NCI-H2081 (cell line): Measurements from ENCODE around the gene ALPP.
"Not testable (repeated sequence)": the region's sequence is repeated elsewhere in the genome, so short reads cannot be mapped to it uniquely, and the experiment has no call there.

Experiments
- DNase-seq, 2 experiments: peaks; one replicate each; lab custom pipeline; 2025; lab: John Stamatoyannopoulos, UW

Gene ALPP

DNA sequence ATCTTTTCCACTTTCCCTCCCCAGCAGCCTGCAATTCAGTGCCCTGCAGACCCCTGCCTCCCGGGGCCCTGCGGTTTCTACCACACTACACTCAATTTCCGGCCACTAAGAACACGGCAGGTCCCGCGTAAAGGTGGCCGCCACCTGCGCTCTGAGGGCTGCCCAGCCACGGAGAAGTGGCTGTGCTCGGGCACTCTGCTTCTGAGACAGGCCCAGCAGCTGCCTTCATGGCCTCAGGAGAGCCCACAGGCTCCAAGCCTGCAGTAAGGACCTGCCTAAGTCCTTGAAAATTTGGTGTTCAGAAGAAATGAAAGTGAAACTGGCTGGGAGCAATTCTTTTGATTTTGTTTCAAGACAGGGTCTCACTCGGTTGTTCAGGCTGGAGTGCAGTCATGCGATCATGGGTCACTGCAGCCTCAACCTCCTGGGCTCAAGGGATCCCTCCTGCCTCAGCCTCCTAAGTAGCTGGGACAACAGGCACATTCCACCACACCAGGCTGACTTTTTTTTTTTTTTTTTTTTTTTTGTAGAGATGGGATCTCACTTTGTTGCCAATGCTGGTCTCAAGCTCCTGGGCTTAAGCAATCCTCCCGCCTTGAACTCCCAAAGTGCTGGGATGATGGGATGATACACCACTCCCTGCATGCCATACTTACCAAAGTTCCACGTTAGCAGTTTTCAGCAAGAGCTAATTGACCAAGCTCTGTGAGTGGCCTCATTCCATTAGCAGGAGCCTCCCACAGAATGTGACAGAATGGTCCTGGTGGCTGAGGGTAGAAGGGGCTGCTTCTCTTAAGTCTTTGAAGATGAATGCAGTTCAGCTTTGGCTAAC, 14.6 kb upstream of the ALPP start:
- no peak for DNase-seq

DNA sequence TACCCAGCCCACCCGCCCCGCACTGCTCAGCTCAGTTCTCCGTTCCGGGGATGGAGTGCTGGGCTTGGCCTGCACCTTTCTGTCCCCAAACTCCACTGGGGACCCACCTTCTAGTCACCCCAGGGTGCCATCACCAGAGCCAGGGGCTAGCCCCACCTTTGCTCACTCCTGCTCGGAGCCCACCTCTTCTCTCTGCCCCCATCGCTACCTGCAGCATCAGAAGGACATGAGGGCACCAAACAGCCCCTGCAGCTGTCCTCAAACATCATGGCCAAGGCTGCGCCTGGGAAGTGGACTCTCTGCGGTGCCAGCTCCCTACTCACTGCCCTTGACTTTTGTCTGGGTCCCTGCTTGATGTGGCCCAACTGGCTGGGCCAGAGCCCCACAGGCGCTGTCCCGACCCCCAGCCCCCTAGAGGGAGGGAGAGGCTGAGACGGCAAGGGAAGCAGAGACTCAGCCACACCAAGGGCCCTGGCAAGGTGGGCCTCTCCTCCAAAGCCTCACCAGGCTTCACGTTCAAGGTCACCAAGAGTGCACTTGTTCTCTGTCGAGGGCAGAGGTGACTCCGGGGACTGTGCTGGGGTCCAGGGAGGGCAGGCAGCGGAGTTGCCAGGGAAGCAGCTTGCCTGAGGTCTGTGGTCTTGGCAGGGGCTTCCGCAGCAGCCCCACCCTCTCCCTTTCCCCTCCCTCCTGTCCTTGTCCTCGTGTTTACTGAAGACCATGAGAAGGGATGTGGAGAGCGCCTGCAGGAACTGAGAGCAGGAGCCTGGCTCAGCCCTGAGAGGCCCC, 13.6 kb upstream of the ALPP start:
- not testable (repeated sequence) for DNase-seq

GRCh38 chr2:232365621-232366321, 12.8 kb upstream of the ALPP start:
- no peak for DNase-seq

GRCh38 chr2:232366461-232366860, 12.1 kb upstream of the ALPP start:
- DNase-seq: not testable (repeated sequence)

DNA sequence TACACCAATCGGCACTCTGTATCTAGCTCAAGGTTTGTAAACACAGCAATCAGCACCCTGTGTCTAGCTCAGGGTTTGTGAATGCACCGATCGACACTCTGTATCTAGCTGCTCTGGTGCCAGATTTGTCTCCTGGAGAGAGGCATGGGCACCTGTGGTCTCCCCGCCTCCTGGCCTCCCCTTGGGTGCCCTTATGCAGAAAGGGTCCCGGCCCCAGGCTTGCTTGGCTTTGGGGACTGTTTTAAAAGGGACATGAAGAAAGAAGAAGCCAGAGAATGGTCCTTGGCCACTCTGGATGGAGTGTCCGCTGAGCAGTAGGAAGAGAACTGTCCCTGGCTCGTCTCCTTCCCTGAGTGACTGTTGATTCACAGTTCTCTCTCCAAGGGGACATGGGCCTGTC, 11.5 kb upstream of the ALPP start:
- no peak for DNase-seq

DNA sequence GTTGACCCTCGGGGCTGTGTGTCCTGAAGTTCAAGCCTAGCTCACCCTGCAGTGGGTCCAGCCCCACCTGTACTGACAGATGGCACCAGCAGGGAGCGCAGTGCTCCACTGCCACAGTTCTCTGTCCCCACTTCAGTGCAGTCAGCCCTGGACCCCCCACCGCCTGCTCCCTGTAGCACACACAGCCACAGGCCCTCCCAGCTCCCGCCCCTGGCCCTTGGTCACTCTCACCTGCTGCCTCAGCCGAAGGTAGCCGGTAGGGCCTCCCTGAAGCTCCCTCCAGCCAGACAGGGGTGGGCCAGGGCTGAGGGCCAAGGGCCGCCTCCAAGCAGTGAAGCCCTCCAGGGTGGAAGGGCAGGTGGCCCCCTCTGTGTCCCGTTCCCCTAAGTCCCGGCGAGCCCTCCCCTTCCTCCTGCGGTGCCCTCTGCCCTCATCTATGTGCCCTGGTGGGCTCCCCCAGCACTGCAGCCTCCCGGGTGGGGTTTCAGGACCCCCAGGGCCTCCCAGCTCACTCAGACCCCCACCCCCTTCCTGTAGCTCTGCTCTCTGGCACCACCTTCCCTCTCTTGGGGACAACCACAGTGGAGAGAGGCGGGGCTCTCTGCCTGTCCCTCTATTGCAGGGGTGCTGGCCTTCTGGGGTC, 10.8 kb upstream of the ALPP start:
- DNase-seq: no peak

GRCh38 chr2:232368311-232368731, 10.2 kb upstream of the ALPP start:
- no peak for DNase-seq

GRCh38 chr2:232369126-232369951, 9.2 kb upstream of the ALPP start:
- DNase-seq: no peak

DNA sequence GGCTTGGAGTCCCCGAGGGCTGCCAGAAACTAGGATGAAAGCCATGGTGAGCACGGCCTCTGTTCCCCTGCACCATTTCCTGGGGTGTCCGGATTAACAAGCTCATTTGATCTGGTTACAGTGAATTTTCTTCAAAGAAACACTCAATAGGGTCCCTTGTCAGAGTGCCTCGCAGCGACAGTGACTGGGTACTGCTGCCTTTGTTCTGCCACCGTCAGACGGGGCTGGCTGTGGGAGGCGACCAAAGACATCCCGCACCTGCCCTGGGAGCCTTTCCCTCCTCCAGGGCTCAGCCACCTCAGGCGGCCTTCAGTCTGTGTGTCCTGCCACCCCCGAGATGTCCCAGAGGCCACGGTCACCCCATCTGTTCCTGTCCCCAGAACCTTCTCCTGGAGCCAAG, 8.5 kb upstream of the ALPP start:
- not testable (repeated sequence) for DNase-seq

DNA sequence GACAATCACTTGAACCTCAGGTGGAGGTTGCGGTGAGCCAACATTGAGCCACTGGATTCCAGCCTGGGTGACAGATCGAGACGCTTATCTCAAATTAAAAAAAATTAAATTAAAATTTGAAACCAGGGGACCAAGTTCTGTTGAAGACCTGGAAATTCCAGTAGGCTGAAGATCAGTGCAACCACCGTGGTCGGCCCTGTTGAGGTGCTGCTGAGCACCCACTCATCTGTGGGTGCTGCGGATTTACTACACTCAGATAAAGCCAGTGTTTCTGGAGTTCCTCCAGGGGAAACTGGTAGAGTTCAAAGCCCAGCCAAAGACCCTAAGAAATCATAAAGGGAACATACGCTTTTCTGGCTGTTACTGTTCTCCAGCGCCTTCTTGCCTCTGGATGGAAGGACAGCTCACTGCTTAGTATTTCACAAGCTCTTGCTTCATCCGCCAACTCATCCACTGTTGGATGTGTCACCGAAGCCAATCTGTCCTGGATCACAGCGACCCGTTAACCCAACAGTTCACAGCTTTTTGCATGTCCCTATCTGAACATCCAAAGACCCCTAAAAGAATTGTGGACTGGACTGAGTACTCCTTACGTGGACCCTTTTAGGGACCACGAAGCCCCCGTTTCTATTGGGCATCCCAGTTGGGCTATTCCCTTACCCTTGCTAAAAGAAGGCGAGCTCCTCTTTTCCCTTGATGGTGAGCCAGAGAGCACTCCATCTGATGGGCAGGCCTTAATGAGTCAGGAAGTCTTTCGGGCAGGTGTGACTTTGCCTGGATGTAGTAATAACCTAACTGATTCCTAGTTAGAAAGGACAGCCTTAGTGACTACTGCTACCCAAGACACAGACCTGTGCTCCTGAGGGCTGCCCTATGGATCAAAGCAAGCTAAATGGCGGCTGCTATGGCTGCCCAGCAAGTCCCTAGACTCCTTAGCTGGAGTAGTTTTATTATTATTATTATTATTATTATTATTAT, 6.0 kb upstream of the ALPP start:
- no peak for DNase-seq

DNA sequence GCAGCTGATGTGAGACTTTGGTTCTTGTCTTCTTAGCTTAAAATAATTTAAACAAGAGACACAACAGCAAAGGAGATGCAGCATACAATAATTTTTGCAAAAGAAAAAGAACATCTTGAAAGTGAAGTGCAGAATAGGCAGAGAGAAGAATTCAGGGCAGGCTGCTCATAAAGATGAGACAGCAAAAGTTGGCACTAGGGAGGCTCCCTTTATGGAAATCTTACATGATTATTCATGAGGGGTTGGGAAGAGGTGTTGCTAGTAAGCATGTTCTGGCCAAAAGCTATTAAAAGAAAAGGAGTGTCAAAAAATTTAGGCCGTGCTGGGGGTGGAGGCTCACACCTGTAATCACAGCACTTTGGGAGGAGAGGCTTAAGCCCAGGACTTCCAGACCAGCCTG, 4.2 kb upstream of the ALPP start:
- DNase-seq: no peak

GRCh38 chr2:232375164-232375563, 3.4 kb upstream of the ALPP start:
- no peak for DNase-seq

GRCh38 chr2:232376260-232376659, 2.3 kb upstream of the ALPP start:
- DNase-seq: no peak

DNA sequence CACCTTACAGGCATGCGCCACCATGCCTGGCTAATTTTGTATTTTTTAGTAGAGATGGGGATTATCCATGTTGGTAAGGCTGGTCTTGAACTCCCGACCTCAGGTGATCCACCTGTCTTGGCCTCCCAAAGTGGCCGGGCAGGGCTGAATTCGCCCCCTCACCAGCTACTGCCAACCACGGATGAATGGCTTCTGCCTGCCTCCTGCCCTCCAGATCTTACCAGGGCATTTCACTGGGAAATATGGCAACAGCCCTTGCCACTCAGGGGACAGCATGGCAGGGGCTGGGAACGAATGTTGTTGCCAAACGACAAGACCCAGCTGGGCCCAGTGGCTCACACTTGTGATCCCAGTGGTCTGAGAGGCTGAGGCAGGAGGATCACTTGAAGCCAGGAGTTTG, 1.8 kb upstream of the ALPP start:
- DNase-seq: no peak

DNA sequence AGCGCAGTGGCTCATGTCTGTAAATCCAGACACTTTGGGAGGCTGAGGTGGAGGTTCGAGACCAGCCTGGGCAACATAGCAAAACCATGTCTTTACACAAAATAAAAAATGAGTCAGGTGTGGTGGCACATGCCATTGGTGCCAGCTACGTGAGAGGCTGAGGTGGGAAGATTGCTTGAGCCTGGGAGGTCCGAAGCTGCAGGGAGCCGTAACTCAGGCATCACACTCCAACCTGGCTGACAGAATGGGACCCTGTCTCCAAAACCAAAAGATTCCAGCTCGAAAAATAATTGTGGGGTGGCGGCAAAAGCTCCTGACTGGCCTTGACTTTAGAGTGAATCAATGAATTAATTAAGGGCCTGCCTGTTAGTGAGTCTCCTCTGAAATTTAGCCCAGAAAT, 1.2 kb upstream of the ALPP start:
- DNase-seq: no peak

DNA sequence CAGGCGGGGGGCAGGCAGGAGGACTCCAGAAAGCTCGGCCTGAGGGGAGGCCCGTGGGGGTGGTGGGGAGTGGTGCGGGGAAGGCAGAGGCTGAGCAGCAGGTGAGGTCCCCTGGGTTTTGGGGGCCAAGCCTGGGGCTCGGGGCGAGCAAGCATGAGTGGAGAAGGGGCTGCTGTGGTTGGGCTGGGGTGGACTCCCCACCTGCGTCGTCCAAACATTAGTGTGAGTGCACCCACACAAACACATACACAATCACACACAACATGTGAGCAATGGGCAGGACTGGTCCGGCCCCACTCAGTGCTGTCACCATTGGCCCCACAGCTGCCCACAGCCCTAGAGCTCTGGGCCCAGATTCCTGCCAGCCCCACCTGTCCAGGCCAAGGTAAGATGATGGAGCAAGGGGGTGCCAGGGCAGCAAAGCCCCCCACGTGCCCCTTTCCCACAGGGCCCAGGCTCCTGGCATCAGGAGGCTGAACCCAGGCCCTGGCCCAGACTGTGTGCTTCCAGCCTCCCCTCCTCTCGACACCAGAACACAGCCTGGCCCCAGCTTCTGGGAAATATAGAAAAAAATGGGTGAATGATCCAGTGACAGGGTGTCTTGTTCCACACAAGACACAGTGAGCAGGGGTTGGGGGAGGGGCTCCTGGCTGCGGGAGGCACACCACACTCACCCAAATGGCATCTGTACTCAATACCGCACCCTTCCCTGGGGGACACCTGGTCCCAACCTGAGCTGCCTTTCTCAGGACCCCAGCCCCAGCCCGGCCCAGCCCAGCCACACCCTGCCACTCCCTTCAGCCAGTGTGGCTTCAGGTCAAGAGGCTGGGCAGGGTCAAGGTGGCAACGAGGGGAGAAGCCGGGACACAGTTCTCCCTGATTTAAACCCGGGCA, 463 bp upstream of the ALPP start:
- no peak for DNase-seq

GRCh38 chr2:232379610-232380590, 1.3 kb downstream of the ALPP start:
- DNase-seq: not testable (repeated sequence)
